GM12892 (cell line): ENCODE data around the gene IER3.

Experiments
- POLR2A ChIP-seq: IDR thresholded peaks from 2 replicates; pipeline ENCODE4 v1.6.1; 2011; ENCODE audit warnings: low read depth, low read length, control low read depth
- POLR2AphosphoS5 ChIP-seq: IDR thresholded peaks from 2 replicates; pipeline ENCODE4 v1.6.1; 2011; ENCODE audit warnings: low read depth, low read length, control low read depth
- TAF1 ChIP-seq: IDR thresholded peaks from 2 replicates; pipeline ENCODE4 v1.6.1; 2011; ENCODE audit warnings: low read depth, mild to moderate bottlenecking, control low read depth, low read length, borderline replicate concordance

- no peak for TF ChIP-seq POLR2A
- no peak for TF ChIP-seq TAF1
- no peak for TF ChIP-seq POLR2AphosphoS5
Measured at GRCh38 chr6:30777155-30777485, 32.8 kb upstream of the IER3 start.
